CD4-positive, alpha-beta T cell (primary cell): ENCODE data around the gene CDK11B. TPM values are rescaled to one million over a fixed set of nuclear protein-coding genes. Genes with fewer than 3 reads are reported as not detected.
"Not testable (repeated sequence)": the region's sequence is repeated elsewhere in the genome, so short reads cannot be mapped to it uniquely, and the experiment has no call there.

Experiments used
- ATAC-seq: fragments of 200-7000 bp; cut with Tn5 transposase; one replicate; pipeline ENCODE4 v1.10.0; 2022; ENCODE audit warnings: mild to moderate bottlenecking; ENCODE audit not compliant: poor library complexity
- CTCF ChIA-PET: fragments of 350-600 bp; sonication (Branson Sonifier 250); formaldehyde crosslinking; loops from one replicate; lab custom pipeline; 2021; ENCODE audit warnings: antibody characterized with exemption, inconsistent platforms; lab: Charles Lee
- POLR2A ChIA-PET: fragments of 350-600 bp; sonication (Branson Sonifier 250); formaldehyde crosslinking; loops from one replicate; lab custom pipeline; 2021; ENCODE audit warnings: antibody characterized with exemption, inconsistent platforms; lab: Charles Lee
- DNase-seq, 14 experiments: peaks; one replicate each; pipeline ENCODE4 v3.0.0-alpha.2; 2013 to 2020; ENCODE audit warnings: mixed read lengths in 2 of 14
- H3K27ac ChIP-seq, 2 donors: one replicate each; pipeline versions ENCODE4 v1.5.1 to v1.7.0; 2013; ENCODE audit warnings: low read length in 2 of 2, low read depth in 1 of 2, mild to moderate bottlenecking in 1 of 2
- H3K27me3 ChIP-seq, 2 experiments: 1 replicate in 1 of 2; 2 replicates in 1 of 2; pipeline versions ENCODE4 v1.6.1 to v1.7.0; 2013; ENCODE audit warnings: low read length in 2 of 2, control low read depth in 1 of 2, mild to moderate bottlenecking in 1 of 2, moderate library complexity in 1 of 2; ENCODE audit not compliant: insufficient read depth in 2 of 2, control insufficient read depth in 1 of 2
- H3K36me3 ChIP-seq: one replicate; pipeline ENCODE4 v1.6.1; 2013; ENCODE audit warnings: low read length, control low read depth; ENCODE audit not compliant: insufficient read depth
- H3K4me1 ChIP-seq: one replicate; pipeline ENCODE4 v1.6.1; 2013; ENCODE audit warnings: low read length, control low read depth; ENCODE audit not compliant: insufficient read depth
- H3K4me3 ChIP-seq: one replicate; pipeline ENCODE4 v1.5.1; 2013; ENCODE audit warnings: mild to moderate bottlenecking, low read length, moderate library complexity
- H3K9me3 ChIP-seq, 2 experiments: 1 replicate in 1 of 2; 2 replicates in 1 of 2; pipeline versions ENCODE4 v1.6.1 to v1.7.0; 2013; ENCODE audit warnings: low read length in 2 of 2, mild to moderate bottlenecking in 2 of 2, control low read depth in 1 of 2, moderate library complexity in 1 of 2; ENCODE audit not compliant: control insufficient read depth in 1 of 2, insufficient read depth in 1 of 2
- H3K27ac Mint-ChIP-seq: one replicate; pipeline ENCODE4 v1.8.0; 2020; ENCODE audit warnings: mixed read lengths
- H3K27me3 Mint-ChIP-seq: one replicate; pipeline ENCODE4 v1.8.0; 2021; ENCODE audit warnings: mixed read lengths
- H3K36me3 Mint-ChIP-seq: one replicate; pipeline ENCODE4 v1.8.0; 2021; ENCODE audit warnings: low read depth, mixed read lengths
- H3K4me1 Mint-ChIP-seq: one replicate; pipeline ENCODE4 v1.8.0; 2021; ENCODE audit warnings: low read depth, mixed read lengths
- H3K4me3 Mint-ChIP-seq: one replicate; pipeline ENCODE4 v1.8.0; 2020; ENCODE audit warnings: mild to moderate bottlenecking, mixed read lengths
- H3K9me3 Mint-ChIP-seq: one replicate; pipeline ENCODE4 v1.8.0; 2020; ENCODE audit warnings: mixed read lengths
- CTCF ChIP-seq: fragments of 200-600 bp; IDR thresholded peaks from one replicate; pipeline ENCODE4 v1.8.0; 2022; ENCODE audit warnings: antibody characterized with exemption, mild to moderate bottlenecking
- intact Hi-C, 2 experiments: fragments of 100-400 bp; cut with DNase I in 1 of 2; cut with micrococcal nuclease in 1 of 2; formaldehyde crosslinking; loops; one replicate each; pipeline versions ENCODE4 v1.15.1 to v1.9.0; 2023 to 2025; cut with DNase I, micrococcal nuclease
- total RNA-seq, 174 experiments: library from RNA in 2 of 174; stranded (reverse) in 2 of 174; gene quantifications; one replicate each; pipeline ENCODE4 v1.2.3 and lab custom pipeline; 2021 to 2026

Gene CDK11B
- total RNA-seq, 2 experiments from 2014 or later, result 49.8 to 52.0 TPM

GRCh38 chr1:1636621-1637478 is 22.0 kb downstream of the CDK11B start:
- H3K27ac Mint-ChIP-seq, result not testable (repeated sequence)
- peak overlapping the region; percentile 4 for H3K4me3 Mint-ChIP-seq

GRCh38 chr1:1634613-1635012 is 24.2 kb downstream of the CDK11B start:
- POLR2A ChIA-PET, H3K27me3 ChIP-seq, H3K4me3 Mint-ChIP-seq, ATAC-seq, H3K9me3 Mint-ChIP-seq, H3K27ac ChIP-seq, CTCF ChIA-PET, H3K36me3 ChIP-seq, H3K36me3 Mint-ChIP-seq, H3K27ac Mint-ChIP-seq, H3K4me1 Mint-ChIP-seq, H3K27me3 Mint-ChIP-seq, H3K4me3 ChIP-seq, H3K9me3 ChIP-seq: not testable (repeated sequence)
- H3K4me1 ChIP-seq, result peaks cover 21% of the 10 kb centered on the region
- intact Hi-C loops, result loop anchor here in 1 of 2 experiments (10.0 kb wide), 1 partner anchor 760 kb away; the partner anchor contains the start of genes MORN1 and RER1
- peak in 1 of 14 experiments; percentile 20 for DNase-seq

More at GRCh38 chr1:1636621-1637478, 22.0 kb downstream of the CDK11B start:
- H3K27ac ChIP-seq, H3K27me3 Mint-ChIP-seq, POLR2A ChIA-PET, H3K27me3 ChIP-seq, H3K36me3 Mint-ChIP-seq, ATAC-seq, H3K4me1 Mint-ChIP-seq, H3K4me3 ChIP-seq, CTCF ChIA-PET, H3K9me3 ChIP-seq, H3K4me1 ChIP-seq, H3K36me3 ChIP-seq, H3K9me3 Mint-ChIP-seq: not testable (repeated sequence)
- intact Hi-C loops, result loop anchor here in 1 of 2 experiments (10.0 kb wide), 1 partner anchor 758 kb away; the partner anchor contains the start of genes MORN1 and RER1
- peak in 1 of 14 experiments; percentile 18 for DNase-seq

- H3K4me1 ChIP-seq, result peaks cover 29% of the 10 kb centered on the region
- H3K9me3 Mint-ChIP-seq, H3K4me1 Mint-ChIP-seq, H3K27ac Mint-ChIP-seq, POLR2A ChIA-PET, H3K4me3 ChIP-seq, CTCF ChIA-PET, H3K36me3 Mint-ChIP-seq, DNase-seq, ATAC-seq, H3K36me3 ChIP-seq, H3K27me3 ChIP-seq, H3K27me3 Mint-ChIP-seq, H3K9me3 ChIP-seq, H3K4me3 Mint-ChIP-seq, H3K27ac ChIP-seq: not testable (repeated sequence)
- intact Hi-C loops, result loop anchor here in 1 of 2 experiments (10.0 kb wide), 1 partner anchor 761 kb away; the partner anchor contains the start of genes MORN1 and RER1
These were observed 25.4 kb downstream of the CDK11B start for GRCh38 chr1:1633409-1633808.

GRCh38 chr1:1631782-1632420 is 26.9 kb downstream of the CDK11B start, which contains the start of gene MMP23B:
Gene MMP23B (plus strand): TSS chr1:1632173. CDS start chr1:1632219, 46 bp downstream.
- Mint-ChIP-seq H3K27ac (no peak within 1 kb of the TSS), H3K36me3 (peaks cover 3% of the 10 kb centered on the region), H3K9me3 (no peaks in the 10 kb centered on the region), H3K4me3 (peak within 1 kb of the TSS; percentile 71), H3K27me3 (peaks cover 5% of the 10 kb centered on the region), H3K4me1 (peaks cover 9% of the 10 kb centered on the region)
- Histone ChIP-seq H3K9me3 (no peaks in the 10 kb centered on the region), H3K27ac (no peak within 1 kb of the TSS), H3K4me3 (peak within 1 kb of the TSS; percentile 5), H3K4me1 (peaks cover 36% of the 10 kb centered on the region), H3K36me3 (no peaks in the 10 kb centered on the region), H3K27me3 (peaks cover 0 to 2% of the 10 kb centered on the region in 2 experiments)
- DNase-seq (peak in 2 of 14 experiments; percentile 39 to 46), ATAC-seq (no peak)
- no peak for TF ChIP-seq CTCF
- intact Hi-C loops, result loop anchor here (2.0 to 10.0 kb wide), 3 partner anchors 17 to 763 kb away; partner anchors contain the start of genes MIB2 (in 2 of the 2), CDK11B (in 1 of the 2), MORN1 (in 1 of the 2) and RER1 (in 1 of the 2)
- ChIA-PET CTCF (no interaction called here), POLR2A (interaction anchor here (1.2 to 4.7 kb wide), 2 partner anchors 17 to 25 kb away, joined by 3 to 137 read pairs; partner anchors contain the start of gene MIB2)
